ENCODE measurements around the gene SIAH2.

DNA sequence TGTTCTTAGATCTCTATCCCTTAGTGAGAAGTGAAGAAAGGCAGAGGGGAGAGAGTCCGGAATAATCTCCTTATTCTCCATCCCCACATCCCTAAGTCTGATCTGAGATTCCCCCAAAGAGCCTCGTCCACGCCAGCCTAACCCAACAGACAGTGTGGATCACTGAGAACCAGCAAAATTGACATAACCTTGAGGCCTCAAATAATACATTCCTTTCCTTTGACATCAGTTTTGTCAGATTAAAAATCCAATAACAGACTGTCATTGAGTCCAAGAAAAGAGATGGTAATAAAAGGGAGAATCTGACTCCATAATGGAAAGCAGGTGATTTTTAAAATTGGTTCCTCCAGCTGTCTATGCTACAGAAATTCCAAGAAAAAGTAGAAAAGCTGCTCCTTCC is 7.7 kb upstream of the SIAH2 start:
- TF ChIP-seq SUZ12 (IDR thresholded peaks at IDR 0.05) (no peak), BHLHE40 (IDR thresholded peaks at IDR 0.05; ENCODE audit: borderline replicate concordance) (no peak), SP1 (IDR thresholded peaks at IDR 0.05) (no peak), FOXA1 (IDR thresholded peaks at IDR 0.05) (no peak)
